GM21526 (cell line): ENCODE results near the gene RAB11FIP5.

ENCODE experiments used
- ATAC-seq: cut with Tn5 transposase; IDR thresholded peaks from one replicate; pipeline ENCODE4 v1.9.1; 2021; ENCODE audit warnings: moderate library complexity; ENCODE audit not compliant: unreplicated experiment, low FRiP score

Gene RAB11FIP5

GRCh38 chr2:73035899-73036711 is 76.6 kb downstream of the RAB11FIP5 start:
- no peak for ATAC-seq

- ATAC-seq, result no peak
Measured at GRCh38 chr2:73034661-73035375, 77.9 kb downstream of the RAB11FIP5 start.

- no peak for ATAC-seq
Measured at GRCh38 chr2:73033766-73034381, 78.9 kb downstream of the RAB11FIP5 start.

- ATAC-seq, result no peak
Measured at GRCh38 chr2:73033142-73033765, 79.5 kb downstream of the RAB11FIP5 start.

- no peak for ATAC-seq
Measured at GRCh38 chr2:73032702-73033097, 80.0 kb downstream of the RAB11FIP5 start.

GRCh38 chr2:73031725-73032701 is 80.7 kb downstream of the RAB11FIP5 start:
- ATAC-seq, result no peak

- ATAC-seq, result no peak
Measured at GRCh38 chr2:73031095-73031678, 81.6 kb downstream of the RAB11FIP5 start.

GRCh38 chr2:73028841-73029240 is 83.9 kb downstream of the RAB11FIP5 start:
- ATAC-seq, result no peak

GRCh38 chr2:73027340-73027739 is 85.4 kb downstream of the RAB11FIP5 start:
- ATAC-seq, result no peak

GRCh38 chr2:73023497-73023896 is 89.3 kb downstream of the RAB11FIP5 start:
- ATAC-seq, result no peak
